ENCODE data around the gene TGFB2.

DNA sequence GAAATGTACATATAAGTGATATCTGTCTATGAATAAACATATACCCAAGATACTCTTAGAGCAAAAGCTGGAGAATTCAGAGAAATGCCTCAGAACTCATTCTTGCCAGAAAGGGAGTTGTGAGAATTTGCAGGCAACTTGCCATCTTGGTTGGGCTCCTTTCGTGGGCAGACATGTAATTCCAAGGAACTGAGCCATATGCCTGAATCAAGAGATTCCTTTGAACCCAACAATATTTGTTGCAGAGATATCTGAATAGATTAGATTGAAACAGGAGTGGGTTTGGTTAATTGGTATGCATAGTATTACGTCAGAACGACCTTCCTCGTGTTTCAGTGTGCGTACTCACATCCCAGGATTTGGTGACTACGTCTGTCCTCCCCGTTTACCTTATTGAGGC lies 67.0 kb downstream of the TGFB2 start:
- TF ChIP-seq CTCF (IDR thresholded peaks at IDR 0.05 in 4 of 5, conservative IDR thresholded peaks at IDR 0.05 in 1 of 5): no peak
- TF ChIP-seq POLR2A (IDR thresholded peaks at IDR 0.05): no peak
